ENCODE results near the gene ZCCHC18.

- no peak for TF ChIP-seq POLR2A (IDR thresholded peaks at IDR 0.05; ENCODE audit: low read length)
- TF ChIP-seq RFX5 (IDR thresholded peaks at IDR 0.05): no peak
- no peak for TF ChIP-seq JUN (IDR thresholded peaks at IDR 0.05)
- no peak for TF ChIP-seq HES2 (IDR thresholded peaks at IDR 0.05)
- no peak for TF ChIP-seq RCOR1 (IDR thresholded peaks at IDR 0.05; ENCODE audit: low read depth, low read length)
- TF ChIP-seq NFE2L2 (conservative IDR thresholded peaks at IDR 0.05; ENCODE audit: low read length): no peak
- TF ChIP-seq MAX (IDR thresholded peaks at IDR 0.05): no peak
Observed at GRCh38 chrX:104098151-104098808, 14.0 kb upstream of the ZCCHC18 start.
